ENCODE results near the gene SYVN1.

GRCh38 chr11:65119670-65119995 lies 14.7 kb downstream of the SYVN1 start:
- no peak for TF ChIP-seq TAF1 (conservative IDR thresholded peaks at IDR 0.05)
- no peak for TF ChIP-seq CTCF (IDR thresholded peaks at IDR 0.05; ENCODE audit: low read depth, low read length, missing input control)
- TF ChIP-seq GABPA (IDR thresholded peaks at IDR 0.05 in 1 of 2, conservative IDR thresholded peaks at IDR 0.05 in 1 of 2) = no peak
- TF ChIP-seq, protein P1, sequence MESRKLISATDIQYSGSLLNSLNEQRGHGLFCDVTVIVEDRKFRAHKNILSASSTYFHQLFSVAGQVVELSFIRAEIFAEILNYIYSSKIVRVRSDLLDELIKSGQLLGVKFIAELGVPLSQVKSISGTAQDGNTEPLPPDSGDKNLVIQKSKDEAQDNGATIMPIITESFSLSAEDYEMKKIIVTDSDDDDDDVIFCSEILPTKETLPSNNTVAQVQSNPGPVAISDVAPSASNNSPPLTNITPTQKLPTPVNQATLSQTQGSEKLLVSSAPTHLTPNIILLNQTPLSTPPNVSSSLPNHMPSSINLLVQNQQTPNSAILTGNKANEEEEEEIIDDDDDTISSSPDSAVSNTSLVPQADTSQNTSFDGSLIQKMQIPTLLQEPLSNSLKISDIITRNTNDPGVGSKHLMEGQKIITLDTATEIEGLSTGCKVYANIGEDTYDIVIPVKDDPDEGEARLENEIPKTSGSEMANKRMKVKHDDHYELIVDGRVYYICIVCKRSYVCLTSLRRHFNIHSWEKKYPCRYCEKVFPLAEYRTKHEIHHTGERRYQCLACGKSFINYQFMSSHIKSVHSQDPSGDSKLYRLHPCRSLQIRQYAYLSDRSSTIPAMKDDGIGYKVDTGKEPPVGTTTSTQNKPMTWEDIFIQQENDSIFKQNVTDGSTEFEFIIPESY (IDR thresholded peaks at IDR 0.05) = no peak

All from liver (tissue), 3 donors.